Neural cell (in vitro differentiated cells): ENCODE data around the gene HLF. TPM values are rescaled to one million over a fixed set of nuclear protein-coding genes. Genes with fewer than 3 reads are reported as not detected.

ENCODE experiments used
- H2AFZ ChIP-seq: fragments of 200-600, 300-800 bp; sonication (generic), shearing (Covaris generic); 2 replicates; pipeline ENCODE4 v1.6.0; 2014; ENCODE audit warnings: low read depth, mild to moderate bottlenecking, antibody characterized with exemption, low read length, moderate library complexity
- H3F3A ChIP-seq: fragments of 200-600 bp; shearing (Covaris generic); 2 replicates; pipeline ENCODE4 v1.6.1; 2016; ENCODE audit warnings: mild to moderate bottlenecking, moderate library complexity, mixed read lengths, antibody characterized with exemption, low read length; ENCODE audit not compliant: insufficient read depth, poor library complexity, severe bottlenecking
- H3K27ac ChIP-seq: fragments of 200-600, 300-800 bp; sonication (generic), shearing (Covaris generic); 2 replicates; pipeline ENCODE4 v1.5.1; 2014; ENCODE audit warnings: mild to moderate bottlenecking, low read length, moderate library complexity
- H3K27me3 ChIP-seq: fragments of 300-800, 200-600 bp; sonication (generic), shearing (Covaris generic); 2 replicates; pipeline ENCODE4 v1.6.0; 2014; ENCODE audit warnings: mild to moderate bottlenecking, low read depth, low read length, moderate library complexity; ENCODE audit not compliant: insufficient read depth
- H3K36me3 ChIP-seq: fragments of 300-800, 200-600 bp; sonication (generic), shearing (Covaris generic); 2 replicates; pipeline ENCODE4 v1.5.1; 2014; ENCODE audit warnings: mild to moderate bottlenecking, antibody characterized with exemption, low read length, moderate library complexity; ENCODE audit not compliant: insufficient read depth
- H3K4me2 ChIP-seq: fragments of 300-800, 200-600 bp; sonication (generic), shearing (Covaris generic); 2 replicates; pipeline ENCODE4 v1.6.0; 2014; ENCODE audit warnings: mild to moderate bottlenecking, low read length
- H3K4me3 ChIP-seq: fragments of 300-800, 200-600 bp; sonication (generic), shearing (Covaris generic); 2 replicates; pipeline ENCODE4 v1.5.1; 2014; ENCODE audit warnings: mild to moderate bottlenecking, low read length, moderate library complexity
- H3K79me2 ChIP-seq: fragments of 200-600 bp; shearing (Covaris generic); replicated peaks from 2 replicates; pipeline ENCODE4 v1.6.0; 2014; ENCODE audit warnings: mild to moderate bottlenecking, low read length, moderate library complexity; ENCODE audit not compliant: insufficient read depth
- H3K9ac ChIP-seq: fragments of 300-800, 200-600 bp; sonication (generic), shearing (Covaris generic); 2 replicates; pipeline ENCODE4 v1.6.1; 2016; ENCODE audit warnings: mild to moderate bottlenecking, low read length, mixed read lengths
- H3K9me2 ChIP-seq: fragments of 200-600 bp; shearing (Covaris generic); 2 replicates; pipeline ENCODE4 v1.6.1; 2016; ENCODE audit warnings: mild to moderate bottlenecking, low read length, mixed read lengths; ENCODE audit not compliant: insufficient read depth
- H3K9me3 ChIP-seq: fragments of 200-600, 300-800 bp; sonication (generic), shearing (Covaris generic); 2 replicates; pipeline ENCODE4 v1.6.1; 2016; ENCODE audit warnings: mild to moderate bottlenecking, mixed run types, low read length, moderate library complexity, mixed read lengths
- H4K20me1 ChIP-seq: fragments of 200-600 bp; shearing (Covaris generic); 2 replicates; pipeline ENCODE4 v1.6.1; 2016; ENCODE audit warnings: mild to moderate bottlenecking, mixed run types; ENCODE audit not compliant: insufficient read depth
- CTCF ChIP-seq: fragments of 450-650 bp; IDR thresholded peaks from 2 replicates; pipeline ENCODE4 v1.5.1; 2014; ENCODE audit warnings: antibody characterized with exemption, mild to moderate bottlenecking, moderate library complexity; ENCODE audit not compliant: poor library complexity, severe bottlenecking
- EP300 ChIP-seq: fragments of 450-650 bp; conservative IDR thresholded peaks from 2 replicates; pipeline ENCODE4 v1.6.1; 2014; ENCODE audit warnings: antibody characterized with exemption, mild to moderate bottlenecking, moderate library complexity; ENCODE audit not compliant: poor library complexity, severe bottlenecking
- EZH2 ChIP-seq: fragments of 200-600, 300-800 bp; shearing (Covaris generic), sonication (generic); IDR thresholded peaks from 2 replicates; pipeline ENCODE4 v1.6.1; 2014; ENCODE audit warnings: antibody characterized with exemption, low read length, borderline replicate concordance, mild to moderate bottlenecking; ENCODE audit not compliant: insufficient read depth, poor library complexity, severe bottlenecking
- MXI1 ChIP-seq: fragments of 450-650 bp; conservative IDR thresholded peaks from 2 replicates; pipeline ENCODE4 v1.6.1; 2014; ENCODE audit warnings: antibody characterized with exemption, mild to moderate bottlenecking; ENCODE audit not compliant: poor library complexity, severe bottlenecking
- POLR2AphosphoS5 ChIP-seq: IDR thresholded peaks from 2 replicates; pipeline ENCODE4 v1.6.1; 2012
- RAD21 ChIP-seq: fragments of 450-650 bp; conservative IDR thresholded peaks from 2 replicates; pipeline ENCODE4 v1.6.1; 2014; ENCODE audit warnings: antibody characterized with exemption, mild to moderate bottlenecking, moderate library complexity
- REST ChIP-seq: IDR thresholded peaks from 2 replicates; pipeline ENCODE4 v1.6.1; 2012; ENCODE audit warnings: borderline replicate concordance
- SMC3 ChIP-seq: fragments of 450-650 bp; conservative IDR thresholded peaks from 2 replicates; pipeline ENCODE4 v1.6.1; 2014; ENCODE audit warnings: antibody characterized with exemption, mild to moderate bottlenecking, moderate library complexity; ENCODE audit not compliant: poor library complexity
- TAF1 ChIP-seq: IDR thresholded peaks from 2 replicates; pipeline ENCODE4 v1.6.1; 2012; ENCODE audit warnings: low read depth
- polyA plus RNA-seq: library from polyadenylated mRNA; depleted of rRNA; stranded (reverse); fragments of >200 nt; gene quantifications from 2 replicates; pipeline ENCODE4 v1.2.3, GENCODE V29; 2014

HLF gene
- polyA plus RNA-seq, 1 donor from 2014 or later: 0.71 TPM

- no peak overlapping the region for H3K4me2 ChIP-seq
- H3K9ac ChIP-seq: no peak overlapping the region
- no peak overlapping the region for H2AFZ ChIP-seq
- H3K79me2 ChIP-seq: no peaks in the 10 kb centered on the region
- no peaks in the 10 kb centered on the region for H4K20me1 ChIP-seq
- no peaks in the 10 kb centered on the region for H3K36me3 ChIP-seq
- no peaks in the 10 kb centered on the region for H3F3A ChIP-seq
- no peaks in the 10 kb centered on the region for H3K9me3 ChIP-seq
- H3K27me3 ChIP-seq: no peaks in the 10 kb centered on the region
- no peak overlapping the region for H3K27ac ChIP-seq
- TF ChIP-seq REST (no peak), CTCF (no peak), SMC3 (no peak), MXI1 (no peak), RAD21 (no peak), TAF1 (no peak), EZH2 (no peak), POLR2AphosphoS5 (no peak), EP300 (no peak)
- H3K4me3 ChIP-seq: no peak overlapping the region
- no peaks in the 10 kb centered on the region for H3K9me2 ChIP-seq
Observed at GRCh38 chr17:55249861-55250260, 14.9 kb upstream of the HLF start.

- Histone ChIP-seq H3K4me3 (no peak overlapping the region), H3K4me2 (no peak overlapping the region), H3K36me3 (no peaks in the 10 kb centered on the region), H3K9me2 (no peaks in the 10 kb centered on the region), H3K79me2 (no peaks in the 10 kb centered on the region), H3K9me3 (no peaks in the 10 kb centered on the region), H2AFZ (no peak overlapping the region), H3K27ac (no peak overlapping the region), H3K27me3 (no peaks in the 10 kb centered on the region), H3K9ac (no peak overlapping the region), H3F3A (no peaks in the 10 kb centered on the region), H4K20me1 (no peaks in the 10 kb centered on the region)
- TF ChIP-seq EP300 (no peak), RAD21 (no peak), CTCF (no peak), POLR2AphosphoS5 (no peak), TAF1 (no peak), MXI1 (no peak), SMC3 (no peak)
Observed at GRCh38 chr17:55254375-55254774, 10.4 kb upstream of the HLF start.
